GM23338 (cell line): ENCODE results near the gene IL22. TPM values are rescaled to one million over a fixed set of nuclear protein-coding genes. Genes with fewer than 3 reads are reported as not detected.

Experiments
- ATAC-seq: fragments of 200-7000 bp; cut with Tn5 transposase; 3 replicates; pipeline ENCODE4 v1.9.1; 2020
- DNase-seq: peaks from one replicate; pipeline ENCODE4 v3.0.0-alpha.2; 2015; ENCODE audit warnings: low spot score
- H2AFZ ChIP-seq: fragments of 200-600 bp; sonication (generic); 2 replicates; pipeline ENCODE4 v1.8.0; 2016; ENCODE audit warnings: antibody characterized with exemption, mild to moderate bottlenecking, moderate library complexity
- H3F3A ChIP-seq: fragments of 200-600 bp; sonication (generic); replicated peaks from 2 replicates; pipeline ENCODE4 v1.8.0; 2017; ENCODE audit warnings: antibody characterized with exemption, mixed run types, low read depth
- H3K27ac ChIP-seq: fragments of 200-600 bp; sonication (generic); 2 replicates; pipeline ENCODE4 v1.6.1; 2016; ENCODE audit warnings: low read depth
- H3K27me3 ChIP-seq: fragments of 200-600 bp; sonication (generic); 2 replicates; pipeline ENCODE4 v1.8.0; 2016; ENCODE audit warnings: mild to moderate bottlenecking, mixed run types, moderate library complexity; ENCODE audit not compliant: insufficient read depth
- H3K36me3 ChIP-seq: fragments of 200-600 bp; sonication (generic); 2 replicates; pipeline ENCODE4 v1.8.0; 2016; ENCODE audit warnings: mild to moderate bottlenecking; ENCODE audit not compliant: insufficient read depth
- H3K4me1 ChIP-seq: fragments of 200-600 bp; sonication (generic); 2 replicates; pipeline ENCODE4 v1.8.0; 2016; ENCODE audit warnings: mild to moderate bottlenecking, moderate library complexity; ENCODE audit not compliant: insufficient read depth
- H3K4me2 ChIP-seq: fragments of 200-600 bp; sonication (generic); 2 replicates; pipeline ENCODE4 v1.7.1; 2017; ENCODE audit warnings: mixed run types
- H3K4me3 ChIP-seq: fragments of 200-600 bp; sonication (generic); 2 replicates; pipeline ENCODE4 v1.6.1; 2016; ENCODE audit warnings: mixed run types
- H3K79me2 ChIP-seq: fragments of 200-600 bp; sonication (generic); replicated peaks from 2 replicates; pipeline ENCODE4 v1.8.0; 2017; ENCODE audit warnings: mild to moderate bottlenecking; ENCODE audit not compliant: insufficient read depth
- H3K9me2 ChIP-seq: fragments of 200-600 bp; sonication (generic); 2 replicates; pipeline ENCODE4 v1.8.0; 2017; ENCODE audit not compliant: insufficient read depth
- H4K20me1 ChIP-seq: fragments of 200-600 bp; sonication (generic); replicated peaks from 2 replicates; pipeline ENCODE4 v1.8.0; 2017; ENCODE audit warnings: mild to moderate bottlenecking; ENCODE audit not compliant: insufficient read depth
- H3K27ac Mint-ChIP-seq: 2 replicates; pipeline ENCODE4 v1.8.0; 2020; ENCODE audit warnings: inconsistent platforms, mild to moderate bottlenecking, moderate library complexity, mixed read lengths
- H3K27me3 Mint-ChIP-seq: 3 replicates; pipeline ENCODE4 v1.8.0; 2022; ENCODE audit warnings: low read depth, mild to moderate bottlenecking, moderate library complexity, mixed read lengths, inconsistent platforms; ENCODE audit not compliant: insufficient read depth, poor library complexity
- H3K36me3 Mint-ChIP-seq: 3 replicates; pipeline ENCODE4 v1.8.0; 2021; ENCODE audit warnings: low read depth, mild to moderate bottlenecking, inconsistent platforms, moderate library complexity, mixed read lengths
- H3K4me1 Mint-ChIP-seq: 3 replicates; pipeline ENCODE4 v1.8.0; 2020; ENCODE audit warnings: mild to moderate bottlenecking, inconsistent platforms, mixed read lengths
- H3K4me3 Mint-ChIP-seq: 3 replicates; pipeline ENCODE4 v1.8.0; 2021; ENCODE audit warnings: moderate library complexity, mild to moderate bottlenecking, inconsistent platforms, mixed read lengths
- H3K9me3 Mint-ChIP-seq: 3 replicates; pipeline ENCODE4 v1.8.0; 2020; ENCODE audit warnings: moderate library complexity, mild to moderate bottlenecking, inconsistent platforms, mixed read lengths
- CREB1 ChIP-seq: fragments of 250-450 bp; sonication (Bioruptor Pico); IDR thresholded peaks from 2 replicates; pipeline ENCODE4 v1.5.0; 2020; ENCODE audit warnings: low read depth, mild to moderate bottlenecking, moderate library complexity
- CTCF ChIP-seq, 2 experiments: fragments of 200-600 bp in 1 of 2; sonication (generic) in 1 of 2; conservative IDR thresholded peaks; 2 replicates each; pipeline versions ENCODE4 v1.5.1 to v1.6.1; 2016 to 2017; ENCODE audit warnings: antibody characterized with exemption in 2 of 2, low read depth in 2 of 2, mild to moderate bottlenecking in 2 of 2, moderate library complexity in 1 of 2
- ETS1 ChIP-seq: IDR thresholded peaks from 2 replicates; pipeline ENCODE4 v1.6.1; 2016; ENCODE audit warnings: antibody characterized with exemption
- EZH2 ChIP-seq: fragments of 200-600 bp; sonication (generic); IDR thresholded peaks from one replicate; pipeline ENCODE4 v1.8.0; 2017; ENCODE audit warnings: antibody characterized with exemption, mild to moderate bottlenecking, low read depth; ENCODE audit not compliant: unreplicated experiment
- EZH2phosphoT487 ChIP-seq: fragments of 200-600 bp; sonication (generic); IDR thresholded peaks from one replicate; pipeline ENCODE4 v1.8.1; 2018; ENCODE audit warnings: antibody characterized with exemption; ENCODE audit not compliant: unreplicated experiment
- JUNB ChIP-seq: IDR thresholded peaks from one replicate; pipeline ENCODE4 v1.6.1; 2016; ENCODE audit warnings: antibody characterized with exemption; ENCODE audit not compliant: unreplicated experiment
- NANOG ChIP-seq: IDR thresholded peaks from 2 replicates; pipeline ENCODE4 v1.6.1; 2016; ENCODE audit warnings: antibody characterized with exemption, borderline replicate concordance
- POLR2AphosphoS5 ChIP-seq: IDR thresholded peaks from 2 replicates; pipeline ENCODE4 v1.6.1; 2016; ENCODE audit warnings: antibody characterized with exemption, low read depth
- STAT1 ChIP-seq: IDR thresholded peaks from one replicate; pipeline ENCODE4 v1.6.1; 2016; ENCODE audit warnings: antibody characterized with exemption; ENCODE audit not compliant: unreplicated experiment
- ZNF114 ChIP-seq: fragments of 250-450 bp; sonication (Bioruptor Pico); IDR thresholded peaks from 2 replicates; pipeline ENCODE4 v1.5.0; 2020; ENCODE audit warnings: mild to moderate bottlenecking, moderate library complexity
- ZNF331 ChIP-seq: fragments of 250-450 bp; sonication (Bioruptor Pico); IDR thresholded peaks from 2 replicates; pipeline ENCODE4 v1.5.0; 2020; ENCODE audit warnings: low read depth, mild to moderate bottlenecking, moderate library complexity
- ZNF462 ChIP-seq: fragments of 250-450 bp; sonication (Bioruptor Pico); IDR thresholded peaks from 2 replicates; pipeline ENCODE4 v1.5.0; 2020; ENCODE audit warnings: mild to moderate bottlenecking, moderate library complexity
- polyA plus RNA-seq: library from polyadenylated mRNA; unstranded; fragments of >200 nt; fragmentation: Nextera tagmentation; extraction: Ambion mirVana; gene quantifications from 2 replicates; pipeline ENCODE4 v1.2.1, GENCODE V29; 2016
- total RNA-seq: library from RNA; depleted of rRNA; stranded (reverse); fragments of >200 nt; shearing (Covaris generic); gene quantifications from 2 replicates; pipeline ENCODE4 v1.2.3, GENCODE V29; 2014

The IL22 gene
- total and polyA plus RNA-seq, 2 experiments from 2014 or later: not detected

- Histone ChIP-seq H3K9me2 (no peaks in the 10 kb centered on the region), H3K4me2 (no peak within 1 kb of the TSS), H3K27ac (no peak within 1 kb of the TSS), H3K4me3 (no peak within 1 kb of the TSS), H2AFZ (no peak within 1 kb of the TSS), H3K79me2 (no peaks in the 10 kb centered on the region), H3K27me3 (no peaks in the 10 kb centered on the region), H3F3A (no peaks in the 10 kb centered on the region), H4K20me1 (no peaks in the 10 kb centered on the region), H3K36me3 (no peaks in the 10 kb centered on the region), H3K4me1 (no peaks in the 10 kb centered on the region)
- Mint-ChIP-seq H3K4me1 (peaks cover 10% of the 10 kb centered on the region; the same call in 2 of the 3 replicates), H3K9me3 (no peaks in the 10 kb centered on the region), H3K4me3 (no peak within 1 kb of the TSS), H3K36me3 (no peaks in the 10 kb centered on the region), H3K27ac (no peak within 1 kb of the TSS; the same call in 1 of the 2 replicates), H3K27me3 (no peaks in the 10 kb centered on the region)
- ATAC-seq (no peak), DNase-seq (no peak)
- TF ChIP-seq ZNF331 (CRISPR knock-in tag) (no peak), ZNF114 (CRISPR knock-in tag) (no peak), ETS1 (no peak), EZH2 (no peak), ZNF462 (CRISPR knock-in tag) (no peak), JUNB (no peak), EZH2phosphoT487 (no peak), CTCF (conservative IDR thresholded peaks at IDR 0.05; ENCODE audit: low read depth in 2 of 2) (no peak), NANOG (no peak), POLR2AphosphoS5 (no peak), STAT1 (no peak), CREB1 (CRISPR knock-in tag) (no peak)
Measured at GRCh38 chr12:68225576-68226476, 27.6 kb downstream of the IL22 start, which contains the start of gene IL26. Gene IL26 (minus strand): TSS chr12:68225810. CDS start chr12:68225756, 54 bp downstream.
